HUES64 (cell line): ENCODE data around the gene MAFB.

ENCODE experiments used
- H3K27ac ChIP-seq: 2 replicates; pipeline ENCODE4 v1.7.0; 2013; ENCODE audit warnings: low read depth, low read length, inconsistent platforms
- H3K27me3 ChIP-seq: 2 replicates; pipeline ENCODE4 v1.6.1; 2013; ENCODE audit warnings: mild to moderate bottlenecking, low read length; ENCODE audit not compliant: insufficient read depth
- H3K36me3 ChIP-seq: 2 replicates; pipeline ENCODE4 v1.6.1; 2013; ENCODE audit warnings: mild to moderate bottlenecking, low read length; ENCODE audit not compliant: insufficient read depth
- H3K4me1 ChIP-seq: 2 replicates; pipeline ENCODE4 v1.6.1; 2013; ENCODE audit warnings: mild to moderate bottlenecking, low read length, moderate library complexity; ENCODE audit not compliant: insufficient read depth
- H3K4me3 ChIP-seq: 2 replicates; pipeline ENCODE4 v1.5.1; 2013; ENCODE audit warnings: mild to moderate bottlenecking, low read length, moderate library complexity
- H3K9ac ChIP-seq: 2 replicates; pipeline ENCODE4 v1.6.1; 2013; ENCODE audit warnings: mild to moderate bottlenecking, low read depth, low read length
- H3K9me3 ChIP-seq: 2 replicates; pipeline ENCODE4 v1.6.1; 2013; ENCODE audit warnings: low read depth, low read length; ENCODE audit not compliant: insufficient read depth
- WGBS: fragments of 150-250, 120-280 bp; methylation state at CpG from one replicate; pipeline ENCODE4 v1.1.7; 2013; ENCODE audit warnings: missing lambda C conversion rate; 5-methylcytosine and 5-hydroxymethylcytosine counted together

MAFB gene

GRCh38 chr20:40652441-40652987, 36.5 kb downstream of the MAFB start:
- Histone ChIP-seq H3K9me3 (no peaks in the 10 kb centered on the region), H3K27ac (no peak overlapping the region), H3K27me3 (no peaks in the 10 kb centered on the region), H3K4me1 (no peaks in the 10 kb centered on the region), H3K36me3 (no peaks in the 10 kb centered on the region), H3K9ac (no peak overlapping the region), H3K4me3 (no peak overlapping the region)
- WGBS: 85% methylated on average over 7 of the region's 8 CpGs

DNA sequence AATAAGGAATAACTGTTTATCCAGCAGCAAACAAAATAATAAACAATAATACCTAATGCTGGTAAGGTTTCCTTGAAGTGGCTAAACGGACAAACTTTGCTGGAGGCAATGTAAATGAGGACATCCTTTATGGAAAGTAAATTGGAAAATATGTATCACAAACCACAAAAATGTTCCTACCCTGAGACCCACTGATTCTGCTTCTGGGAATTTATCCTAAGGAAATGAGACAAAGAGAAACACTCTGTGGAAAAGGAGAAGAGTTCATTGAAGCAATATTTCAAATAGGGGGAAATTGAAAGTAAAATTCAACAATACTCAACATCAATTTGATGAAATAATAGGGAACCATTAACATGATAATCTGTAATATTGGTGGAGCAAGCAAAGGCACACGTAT, 37.9 kb downstream of the MAFB start:
- Histone ChIP-seq H3K27me3 (no peaks in the 10 kb centered on the region), H3K4me1 (no peaks in the 10 kb centered on the region; the same call in 1 of the 2 replicates), H3K27ac (no peak overlapping the region), H3K4me3 (no peak overlapping the region), H3K36me3 (no peaks in the 10 kb centered on the region), H3K9ac (no peak overlapping the region), H3K9me3 (no peaks in the 10 kb centered on the region)
- no CpG with 5 or more reads among the region's 2 CpGs for WGBS

DNA sequence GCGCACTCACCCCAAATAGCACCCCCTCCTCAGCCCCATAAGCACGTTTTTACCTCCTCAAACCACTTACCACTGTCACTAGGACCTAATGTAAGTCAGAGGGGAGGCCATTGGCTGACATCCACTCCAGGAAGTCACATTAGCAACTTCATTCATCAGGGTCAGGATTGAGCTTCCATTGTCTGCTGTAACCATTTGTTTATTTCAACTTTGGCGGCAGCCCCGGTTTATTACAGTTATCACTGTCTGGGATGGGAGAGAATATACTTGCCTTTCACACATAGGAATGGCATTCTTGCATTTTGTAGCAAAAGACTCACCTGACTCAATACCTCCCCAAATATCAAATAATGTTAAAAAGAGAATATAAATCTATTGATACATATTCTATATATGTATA, 38.3 kb downstream of the MAFB start:
- Histone ChIP-seq H3K9me3 (no peaks in the 10 kb centered on the region), H3K36me3 (no peaks in the 10 kb centered on the region), H3K27ac (no peak overlapping the region), H3K4me1 (no peaks in the 10 kb centered on the region; the same call in 1 of the 2 replicates), H3K4me3 (no peak overlapping the region), H3K27me3 (no peaks in the 10 kb centered on the region), H3K9ac (no peak overlapping the region)
- WGBS: 84% methylated on average over 4 of the region's 4 CpGs

DNA sequence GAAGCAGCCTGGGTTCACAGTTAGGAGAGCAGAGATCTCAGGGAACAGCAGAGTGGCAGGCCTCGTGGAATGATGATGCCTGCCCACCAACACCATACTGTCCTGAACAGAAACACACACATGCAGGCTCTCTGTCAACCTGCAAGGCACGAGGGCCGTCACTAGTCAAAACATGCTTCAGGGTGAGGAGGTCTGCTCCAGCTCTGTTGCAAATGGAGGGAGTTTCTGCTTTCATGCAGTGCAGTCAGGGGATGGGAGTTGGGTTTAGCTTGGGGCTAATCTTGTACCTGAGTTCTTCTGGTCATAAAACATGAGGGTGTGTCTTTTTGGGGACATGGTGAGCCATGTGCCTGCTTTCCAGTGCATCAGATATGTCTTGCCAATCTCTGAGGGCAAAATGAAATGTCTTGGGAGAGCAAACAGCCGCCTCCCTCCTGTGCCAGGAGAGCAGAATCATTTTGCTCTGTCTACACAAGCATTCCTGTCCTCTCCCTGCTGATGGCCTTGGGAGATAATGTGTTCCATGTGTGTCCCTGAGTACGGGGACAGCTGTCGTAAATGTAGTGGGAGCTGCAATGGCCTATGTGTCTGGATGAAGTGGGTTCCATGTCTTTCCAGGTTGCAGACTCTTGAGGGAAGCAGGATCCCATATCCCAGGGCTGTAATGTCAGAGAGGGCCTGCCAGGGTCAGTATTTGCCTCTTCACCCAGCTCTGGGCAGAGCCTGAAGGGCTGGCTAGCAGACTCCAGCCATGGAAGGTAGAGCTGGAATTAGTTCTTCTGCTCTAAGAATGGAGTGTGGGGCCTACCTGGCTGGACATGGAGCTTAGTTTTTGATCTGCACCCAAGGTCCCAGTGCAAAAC, 40.6 kb downstream of the MAFB start:
- no peaks in the 10 kb centered on the region for H3K36me3 ChIP-seq
- no peak overlapping the region for H3K27ac ChIP-seq
- H3K4me3 ChIP-seq: no peak overlapping the region
- no peak overlapping the region for H3K9ac ChIP-seq
- 89% methylated on average over 6 of the region's 6 CpGs for WGBS
- no peaks in the 10 kb centered on the region for H3K9me3 ChIP-seq
- no peaks in the 10 kb centered on the region for H3K27me3 ChIP-seq
- H3K4me1 ChIP-seq: no peaks in the 10 kb centered on the region; the same call in 1 of the 2 replicates

DNA sequence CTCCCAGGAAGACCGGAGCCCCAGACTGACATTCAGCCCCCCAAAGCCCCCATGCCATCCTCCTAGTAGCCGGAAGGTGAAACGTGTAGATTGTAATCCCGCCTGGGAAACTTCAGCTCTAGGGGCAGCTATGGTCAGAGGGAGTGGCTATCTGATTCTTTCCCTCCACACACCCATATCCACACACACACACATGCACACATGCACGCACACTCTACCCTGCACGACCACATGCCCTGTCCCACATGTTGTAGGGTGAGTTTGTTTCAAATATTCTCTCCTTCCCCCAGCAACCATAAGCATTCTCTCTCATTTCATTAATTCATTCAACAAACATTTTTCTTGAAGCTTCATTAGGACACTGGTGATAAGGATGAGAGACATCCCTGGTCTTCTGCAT, 42.2 kb downstream of the MAFB start:
- Histone ChIP-seq H3K9ac (no peak overlapping the region), H3K27ac (no peak overlapping the region), H3K4me3 (no peak overlapping the region), H3K27me3 (no peaks in the 10 kb centered on the region), H3K36me3 (no peaks in the 10 kb centered on the region), H3K9me3 (no peaks in the 10 kb centered on the region), H3K4me1 (no peaks in the 10 kb centered on the region; the same call in 1 of the 2 replicates)
- 52% methylated on average over 2 of the region's 6 CpGs for WGBS

DNA sequence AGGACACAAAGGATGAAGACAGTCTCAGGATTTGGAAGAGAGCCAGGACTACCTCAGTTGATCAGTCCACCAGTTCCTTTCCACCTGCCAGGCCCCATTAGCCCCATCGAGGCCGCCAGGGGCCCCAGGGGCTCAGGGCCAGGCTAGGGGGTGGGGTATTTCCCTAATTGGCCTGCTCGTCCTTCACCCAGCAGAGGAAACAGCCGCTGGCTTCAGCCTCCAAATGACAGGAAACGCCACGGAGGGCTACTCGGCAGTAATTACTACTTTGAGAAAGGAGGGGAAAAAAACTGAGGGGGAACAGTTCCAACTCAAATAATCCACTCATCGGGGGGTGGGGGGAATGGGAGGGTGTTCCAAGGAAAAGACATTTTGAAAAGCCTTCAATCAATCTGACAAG, 42.7 kb downstream of the MAFB start:
- Histone ChIP-seq H3K9ac (no peak overlapping the region), H3K36me3 (no peaks in the 10 kb centered on the region), H3K9me3 (no peaks in the 10 kb centered on the region), H3K4me3 (no peak overlapping the region), H3K27me3 (no peaks in the 10 kb centered on the region), H3K4me1 (no peaks in the 10 kb centered on the region; the same call in 1 of the 2 replicates), H3K27ac (no peak overlapping the region)
- 58% methylated on average over 7 of the region's 8 CpGs for WGBS

- Histone ChIP-seq H3K9ac (no peak overlapping the region), H3K27me3 (no peaks in the 10 kb centered on the region), H3K27ac (no peak overlapping the region), H3K4me1 (no peaks in the 10 kb centered on the region; the same call in 1 of the 2 replicates), H3K4me3 (no peak overlapping the region), H3K9me3 (no peaks in the 10 kb centered on the region), H3K36me3 (no peaks in the 10 kb centered on the region)
- 90% methylated on average over 2 of the region's 2 CpGs for WGBS
Measured at GRCh38 chr20:40644863-40645262, 44.2 kb downstream of the MAFB start.

- Histone ChIP-seq H3K9me3 (no peaks in the 10 kb centered on the region), H3K27ac (no peak overlapping the region), H3K4me3 (no peak overlapping the region), H3K27me3 (no peaks in the 10 kb centered on the region; the same call in 1 of the 2 replicates), H3K4me1 (no peaks in the 10 kb centered on the region; the same call in 1 of the 2 replicates), H3K9ac (no peak overlapping the region), H3K36me3 (no peaks in the 10 kb centered on the region)
- WGBS: 76% methylated on average over 5 of the region's 5 CpGs
Measured at GRCh38 chr20:40643891-40644290, 45.1 kb downstream of the MAFB start.

GRCh38 chr20:40641809-40642208, 47.2 kb downstream of the MAFB start:
- no peaks in the 10 kb centered on the region for H3K36me3 ChIP-seq
- H3K9ac ChIP-seq: no peak overlapping the region
- H3K27ac ChIP-seq: no peak overlapping the region
- H3K4me3 ChIP-seq: no peak overlapping the region
- no peaks in the 10 kb centered on the region; the same call in 1 of the 2 replicates for H3K4me1 ChIP-seq
- H3K27me3 ChIP-seq: no peaks in the 10 kb centered on the region; the same call in 1 of the 2 replicates
- WGBS: 76% methylated on average over 4 of the region's 4 CpGs
- H3K9me3 ChIP-seq: no peaks in the 10 kb centered on the region

DNA sequence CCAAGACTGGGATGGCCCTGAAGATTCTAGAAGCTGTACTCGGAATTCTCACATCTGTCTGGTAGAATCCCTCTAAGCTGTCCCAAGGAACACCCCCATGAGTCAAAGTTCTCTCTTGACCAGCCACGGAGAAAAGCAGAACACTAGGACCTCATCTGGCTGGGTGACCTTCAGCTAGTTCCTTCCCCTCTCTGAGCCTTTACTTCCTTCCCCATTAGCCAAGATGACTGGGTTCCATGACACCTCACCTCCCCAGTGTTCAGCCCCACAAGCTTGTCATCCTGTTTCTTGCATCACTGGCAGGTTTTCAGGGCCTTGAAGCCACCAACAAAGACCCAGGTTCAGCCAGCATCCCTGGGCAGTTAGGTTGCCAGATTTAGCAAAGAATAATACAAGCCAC, 47.8 kb downstream of the MAFB start:
- H3K4me3 ChIP-seq: no peak overlapping the region
- H3K27ac ChIP-seq: no peak overlapping the region
- 90% methylated on average over 2 of the region's 2 CpGs for WGBS
- no peak overlapping the region for H3K9ac ChIP-seq
- H3K4me1 ChIP-seq: no peaks in the 10 kb centered on the region
- H3K36me3 ChIP-seq: no peaks in the 10 kb centered on the region
- no peaks in the 10 kb centered on the region; the same call in 1 of the 2 replicates for H3K27me3 ChIP-seq
- no peaks in the 10 kb centered on the region for H3K9me3 ChIP-seq

GRCh38 chr20:40640667-40641066, 48.4 kb downstream of the MAFB start:
- Histone ChIP-seq H3K27ac (no peak overlapping the region), H3K27me3 (no peaks in the 10 kb centered on the region; the same call in 1 of the 2 replicates), H3K4me1 (no peaks in the 10 kb centered on the region), H3K36me3 (no peaks in the 10 kb centered on the region), H3K9me3 (no peaks in the 10 kb centered on the region), H3K9ac (no peak overlapping the region), H3K4me3 (no peak overlapping the region)
- WGBS: 100% methylated on average over 2 of the region's 2 CpGs
